D721Med (cell line): ENCODE measurements around the gene DNMT3A.

ENCODE experiments used
- DNase-seq: peaks from one replicate; pipeline ENCODE4 v3.0.0; 2011; ENCODE audit warnings: low spot score; ENCODE audit not compliant: insufficient read length
- FAIRE-seq: peaks from 2 replicates; lab custom pipeline; 2011; peaks lifted over from hg19 to GRCh38; lab: Jason Lieb, UNC
- TF ChIP-seq, protein P1 (sequence below): IDR thresholded peaks from 2 replicates; pipeline ENCODE4 v1.5.1; 2012; ENCODE audit warnings: mild to moderate bottlenecking, control low read depth; ENCODE audit not compliant: insufficient read depth; ENCODE audit errors: missing control alignments

The DNMT3A gene

DNA sequence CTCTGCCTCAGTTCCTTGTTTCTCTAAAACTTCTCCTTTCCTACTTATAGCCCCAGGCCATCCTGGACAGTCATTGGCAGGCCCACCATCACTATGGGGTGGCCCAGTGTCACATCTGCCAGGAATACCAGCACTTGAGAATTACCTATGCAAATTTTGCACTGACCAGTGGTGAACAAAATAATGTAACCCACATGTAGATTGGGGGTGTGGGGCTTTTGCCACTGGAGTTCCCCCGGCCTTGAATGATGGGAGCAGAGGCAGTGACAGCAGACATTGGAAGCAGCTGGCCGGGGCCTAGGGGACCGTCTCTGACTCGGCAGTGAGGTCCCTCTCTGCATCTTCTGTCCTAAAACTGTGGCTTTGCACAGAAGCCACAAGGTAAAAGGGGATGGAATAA is 24.9 kb upstream of the DNMT3A start:
- no peak for FAIRE-seq
- DNase-seq = no peak
- TF ChIP-seq, protein P1, sequence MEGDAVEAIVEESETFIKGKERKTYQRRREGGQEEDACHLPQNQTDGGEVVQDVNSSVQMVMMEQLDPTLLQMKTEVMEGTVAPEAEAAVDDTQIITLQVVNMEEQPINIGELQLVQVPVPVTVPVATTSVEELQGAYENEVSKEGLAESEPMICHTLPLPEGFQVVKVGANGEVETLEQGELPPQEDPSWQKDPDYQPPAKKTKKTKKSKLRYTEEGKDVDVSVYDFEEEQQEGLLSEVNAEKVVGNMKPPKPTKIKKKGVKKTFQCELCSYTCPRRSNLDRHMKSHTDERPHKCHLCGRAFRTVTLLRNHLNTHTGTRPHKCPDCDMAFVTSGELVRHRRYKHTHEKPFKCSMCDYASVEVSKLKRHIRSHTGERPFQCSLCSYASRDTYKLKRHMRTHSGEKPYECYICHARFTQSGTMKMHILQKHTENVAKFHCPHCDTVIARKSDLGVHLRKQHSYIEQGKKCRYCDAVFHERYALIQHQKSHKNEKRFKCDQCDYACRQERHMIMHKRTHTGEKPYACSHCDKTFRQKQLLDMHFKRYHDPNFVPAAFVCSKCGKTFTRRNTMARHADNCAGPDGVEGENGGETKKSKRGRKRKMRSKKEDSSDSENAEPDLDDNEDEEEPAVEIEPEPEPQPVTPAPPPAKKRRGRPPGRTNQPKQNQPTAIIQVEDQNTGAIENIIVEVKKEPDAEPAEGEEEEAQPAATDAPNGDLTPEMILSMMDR = no peak

DNA sequence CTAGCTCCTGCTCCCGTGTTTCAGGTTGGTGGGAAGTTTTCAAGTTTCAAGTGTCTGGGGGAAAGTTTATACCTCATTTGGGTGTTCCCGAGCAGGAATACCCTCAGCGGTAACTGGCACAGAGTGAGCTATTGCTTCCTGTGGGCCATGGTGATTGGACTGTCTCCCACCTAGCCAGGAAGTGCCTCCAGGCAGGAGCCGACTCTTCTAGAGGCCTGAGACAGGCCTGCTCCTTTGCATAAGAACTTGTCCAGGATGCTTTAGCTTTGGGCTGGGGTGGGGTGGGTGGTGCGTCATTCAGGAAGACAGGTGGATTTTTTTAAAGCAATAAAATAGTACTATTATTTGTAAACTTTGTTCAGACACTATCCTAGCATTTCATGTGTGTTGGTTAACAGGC is 23.5 kb upstream of the DNMT3A start:
- DNase-seq (no peak), FAIRE-seq (no peak)
- TF ChIP-seq, protein P1 = no peak

DNA sequence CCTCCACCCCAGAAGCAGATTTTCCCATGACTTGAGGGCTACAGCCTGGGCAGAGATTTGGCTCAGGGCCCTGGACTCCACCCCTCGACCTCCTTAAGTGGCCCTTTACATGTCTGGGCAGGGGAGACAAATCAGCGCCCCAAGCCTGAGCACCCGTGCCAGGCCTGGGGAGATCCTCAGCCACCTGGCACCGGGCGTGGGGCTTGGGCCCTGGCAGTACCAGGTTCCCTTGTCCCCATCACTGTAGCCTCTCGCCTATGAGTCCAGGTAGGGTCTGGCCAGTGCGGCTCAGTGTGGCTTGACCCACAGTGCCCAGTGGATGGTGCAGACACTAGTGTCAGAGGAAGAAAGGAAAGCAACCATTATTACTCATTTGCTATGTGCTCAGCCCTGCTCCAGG is 22.0 kb upstream of the DNMT3A start:
- FAIRE-seq (no peak), DNase-seq (no peak)
- TF ChIP-seq, protein P1 = no peak

- TF ChIP-seq, protein P1 = no peak
- DNase-seq (no peak), FAIRE-seq (no peak)
These were observed 20.9 kb upstream of the DNMT3A start for GRCh38 chr2:25362434-25363145.

GRCh38 chr2:25362049-25362433 is 20.3 kb upstream of the DNMT3A start:
- TF ChIP-seq, protein P1 = peak; percentile 86
- DNase-seq (peak; percentile 96), FAIRE-seq (peak; percentile 25)

GRCh38 chr2:25361261-25362048 is 19.7 kb upstream of the DNMT3A start:
- TF ChIP-seq, protein P1 = no peak
- FAIRE-seq (no peak), DNase-seq (no peak)

DNA sequence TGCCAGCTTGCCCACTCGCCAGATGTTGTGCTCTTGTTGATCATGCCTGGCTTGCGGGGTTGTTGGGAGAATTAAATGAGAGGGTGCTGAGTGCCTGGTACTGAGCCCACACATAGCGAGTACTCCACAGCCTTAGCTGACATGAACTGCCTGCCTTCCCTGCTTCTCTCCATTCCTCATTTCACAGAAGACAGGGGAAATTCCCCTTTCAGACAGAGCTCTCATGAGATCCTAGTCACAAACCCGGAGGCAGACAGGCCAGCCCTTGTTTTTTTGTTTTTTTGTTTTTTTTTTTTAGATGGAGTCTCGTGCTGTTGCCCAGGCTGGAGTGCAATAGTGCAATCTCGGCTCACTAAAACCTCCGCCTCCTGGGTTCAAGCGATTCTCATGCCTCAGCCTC is 17.1 kb upstream of the DNMT3A start:
- DNase-seq = no peak
- TF ChIP-seq, protein P1 = no peak
- no peak for FAIRE-seq
